Transverse colon (tissue), 4 donors: Measurements from ENCODE around the gene DUSP15. TPM values are rescaled to one million over a fixed set of nuclear protein-coding genes. Genes with fewer than 3 reads are reported as not detected.

Experiments used
- DNase-seq: peaks from one replicate; pipeline ENCODE4 v3.0.0-alpha.2; 2019
- H3K27ac ChIP-seq, 4 donors: fragments of 200-600 bp; sonication (generic); 2 replicates each; pipeline ENCODE4 v1.5.1; 2016 to 2018; ENCODE audit warnings: inconsistent platforms in 4 of 4
- H3K27me3 ChIP-seq: fragments of 200-600 bp; sonication (generic); 2 replicates; pipeline ENCODE4 v1.5.1; 2017; ENCODE audit warnings: inconsistent platforms
- H3K36me3 ChIP-seq, 4 donors: fragments of 200-600 bp; sonication (generic); 2 replicates each; pipeline ENCODE4 v1.5.1; 2017 to 2019; ENCODE audit warnings: inconsistent platforms in 4 of 4
- H3K4me1 ChIP-seq, 4 donors: fragments of 200-600 bp; sonication (generic); 2 replicates each; pipeline ENCODE4 v1.5.1; 2017 to 2020; ENCODE audit warnings: inconsistent platforms in 4 of 4
- H3K4me3 ChIP-seq, 4 donors: fragments of 200-600 bp; sonication (generic); 1 replicate in 1 of 4; 2 replicates in 3 of 4; pipeline versions ENCODE4 v1.5.1 to v1.6.1; 2017 to 2019; ENCODE audit warnings: inconsistent platforms in 4 of 4
- H3K9me3 ChIP-seq, 2 donors: fragments of 200-600 bp; sonication (generic); 2 replicates each; pipeline ENCODE4 v1.5.1; 2017 to 2019; ENCODE audit warnings: inconsistent platforms in 2 of 2
- CTCF ChIP-seq, 5 experiments: fragments of 200-600 bp in 3 of 5; fragments of 450-650 bp in 2 of 5; sonication (generic) in 3 of 5; IDR thresholded peaks; 1 replicate in 2 of 5; 2 replicates in 3 of 5; pipeline ENCODE4 v1.5.1; 2016 to 2017; ENCODE audit warnings: antibody characterized with exemption in 5 of 5, inconsistent platforms in 3 of 5, mild to moderate bottlenecking in 2 of 5, moderate library complexity in 1 of 5
- EP300 ChIP-seq: sonication (generic); formaldehyde crosslinking; IDR thresholded peaks from one replicate; pipeline ENCODE4 v1.6.1; 2017; ENCODE audit warnings: antibody characterized with exemption, low read depth
- POLR2A ChIP-seq: fragments of 450-650 bp; IDR thresholded peaks from one replicate; pipeline ENCODE4 v1.6.1; 2016; ENCODE audit warnings: antibody characterized with exemption, mild to moderate bottlenecking, moderate library complexity
- POLR2AphosphoS5 ChIP-seq, 3 donors: sonication (generic); formaldehyde crosslinking; IDR thresholded peaks; one replicate each; pipeline ENCODE4 v1.6.1; 2016; ENCODE audit warnings: antibody characterized with exemption in 3 of 3
- WGBS, 2 donors: methylation state at CpG; one replicate each; pipeline ENCODE4 v1.1.5; 2018; ENCODE audit warnings: low coverage in 1 of 2; 5-methylcytosine and 5-hydroxymethylcytosine counted together
- in situ Hi-C, 4 donors: fragments of 200-750 bp; cut with MboI; loops; one replicate each; pipeline versions ENCODE4 v1.15.0 to v1.15.1; 2017; ENCODE audit warnings: low sequenced_read_pairs in 3 of 4, low pct_ligation_motif_present in 1 of 4, low pct_unique_long_range_greater_than_20kb in 1 of 4
- intact Hi-C: fragments of 100-400 bp; cut with DNase I; formaldehyde crosslinking; loops from one replicate; pipeline ENCODE4 v1.15.1; 2023; ENCODE audit warnings: low total_unique reads
- total RNA-seq, 4 donors: library from RNA; depleted of rRNA; stranded (reverse); fragments of >200 nt; gene quantifications; one replicate each; pipeline ENCODE4 v1.1.0, GENCODE V29; 2016

The DUSP15 gene
- total RNA-seq, 4 donors from 2014 or later = 1.1 TPM; not detected in 3

GRCh38 chr20:31861135-31861384 is 9.3 kb downstream of the DUSP15 start:
- intact Hi-C loops (no loop called here), in situ Hi-C loops (no loop called here)
- H3K4me1 ChIP-seq = peaks cover 10 to 19% (median 14%) of the 10 kb centered on the region in 4 donors
- H3K27ac ChIP-seq = no peak overlapping the region
- no peak for DNase-seq
- peaks cover 35% of the 10 kb centered on the region for H3K27me3 ChIP-seq
- peak overlapping the region; percentile 34 to 62 (median 48) for H3K4me3 ChIP-seq
- no peaks in the 10 kb centered on the region for H3K9me3 ChIP-seq
- TF ChIP-seq POLR2A (no peak), CTCF (IDR thresholded peaks at IDR 0.05) (no peak), EP300 (no peak), POLR2AphosphoS5 (IDR thresholded peaks at IDR 0.05) (no peak)
- 0% methylated on average over 8 of the region's 20 CpGs; no CpG with 5 or more reads in 1 of the 2 donors for WGBS, 2 donors
- H3K36me3 ChIP-seq = no peaks in the 10 kb centered on the region

GRCh38 chr20:31860390-31861134 is 9.8 kb downstream of the DUSP15 start:
- no peak overlapping the region for H3K27ac ChIP-seq
- peaks cover 10 to 19% (median 14%) of the 10 kb centered on the region in 4 donors for H3K4me1 ChIP-seq
- peaks cover 36% of the 10 kb centered on the region for H3K27me3 ChIP-seq
- no peaks in the 10 kb centered on the region for H3K36me3 ChIP-seq
- TF ChIP-seq POLR2A (no peak), CTCF (IDR thresholded peaks at IDR 0.05) (no peak), EP300 (no peak), POLR2AphosphoS5 (IDR thresholded peaks at IDR 0.05) (no peak)
- no peaks in the 10 kb centered on the region for H3K9me3 ChIP-seq
- intact Hi-C loops (no loop called here), in situ Hi-C loops (no loop called here)
- peak; percentile 20 for DNase-seq
- WGBS, 2 donors = 14 to 15% methylated on average over 6 to 15 of the region's 15 CpGs
- peak overlapping the region; percentile 34 to 62 (median 48) for H3K4me3 ChIP-seq

GRCh38 chr20:31859998-31860380 is 10.3 kb downstream of the DUSP15 start:
- TF ChIP-seq EP300 (no peak), POLR2A (no peak), CTCF (IDR thresholded peaks at IDR 0.05) (no peak), POLR2AphosphoS5 (IDR thresholded peaks at IDR 0.05) (no peak)
- WGBS, 2 donors = 40 to 41% methylated on average over 1 to 7 of the region's 7 CpGs
- Histone ChIP-seq H3K4me1 (peaks cover 10 to 19% (median 14%) of the 10 kb centered on the region in 4 donors), H3K36me3 (no peaks in the 10 kb centered on the region), H3K4me3 (no peak overlapping the region), H3K9me3 (no peaks in the 10 kb centered on the region), H3K27me3 (peaks cover 41% of the 10 kb centered on the region), H3K27ac (no peak overlapping the region)
- in situ Hi-C loops = loop anchor here in 1 of 4 donors (10.0 kb wide), 1 partner anchor 105 kb away; the partner anchor contains the start of gene XKR7
- intact Hi-C loops = loop anchor here (2.0 kb wide), 1 partner anchor 93 kb away; the partner anchor contains the start of gene PDRG1
- DNase-seq = no peak

GRCh38 chr20:31859266-31859997 is 10.9 kb downstream of the DUSP15 start:
- no peak overlapping the region for H3K27ac ChIP-seq
- peaks cover 41% of the 10 kb centered on the region for H3K27me3 ChIP-seq
- WGBS, 2 donors = 91% methylated on average over 5 of the region's 5 CpGs; no CpG with 5 or more reads in 1 of the 2 donors
- H3K4me1 ChIP-seq = peaks cover 10 to 19% (median 14%) of the 10 kb centered on the region in 4 donors
- intact Hi-C loops = loop anchor here (2.0 kb wide), 1 partner anchor 93 kb away; the partner anchor contains the start of gene PDRG1
- TF ChIP-seq POLR2AphosphoS5 (IDR thresholded peaks at IDR 0.05) = no peak
- TF ChIP-seq CTCF (IDR thresholded peaks at IDR 0.05) = no peak
- no peak for TF ChIP-seq POLR2A
- no peak for TF ChIP-seq EP300
- H3K36me3 ChIP-seq = no peaks in the 10 kb centered on the region
- H3K4me3 ChIP-seq = no peak overlapping the region
- no peaks in the 10 kb centered on the region for H3K9me3 ChIP-seq
- in situ Hi-C loops = loop anchor here in 1 of 4 donors (10.0 kb wide), 1 partner anchor 105 kb away; the partner anchor contains the start of gene XKR7
- DNase-seq = no peak
